SKM-1 (cell line): ENCODE data around the gene PDZD11.
"Not testable (repeated sequence)": the region's sequence is repeated elsewhere in the genome, so short reads cannot be mapped to it uniquely, and the experiment has no call there.

ENCODE experiments used
- DNase-seq: peaks from one replicate; lab custom pipeline; 2025; ENCODE audit not compliant: unreplicated experiment; lab: John Stamatoyannopoulos, UW

Gene PDZD11

DNA sequence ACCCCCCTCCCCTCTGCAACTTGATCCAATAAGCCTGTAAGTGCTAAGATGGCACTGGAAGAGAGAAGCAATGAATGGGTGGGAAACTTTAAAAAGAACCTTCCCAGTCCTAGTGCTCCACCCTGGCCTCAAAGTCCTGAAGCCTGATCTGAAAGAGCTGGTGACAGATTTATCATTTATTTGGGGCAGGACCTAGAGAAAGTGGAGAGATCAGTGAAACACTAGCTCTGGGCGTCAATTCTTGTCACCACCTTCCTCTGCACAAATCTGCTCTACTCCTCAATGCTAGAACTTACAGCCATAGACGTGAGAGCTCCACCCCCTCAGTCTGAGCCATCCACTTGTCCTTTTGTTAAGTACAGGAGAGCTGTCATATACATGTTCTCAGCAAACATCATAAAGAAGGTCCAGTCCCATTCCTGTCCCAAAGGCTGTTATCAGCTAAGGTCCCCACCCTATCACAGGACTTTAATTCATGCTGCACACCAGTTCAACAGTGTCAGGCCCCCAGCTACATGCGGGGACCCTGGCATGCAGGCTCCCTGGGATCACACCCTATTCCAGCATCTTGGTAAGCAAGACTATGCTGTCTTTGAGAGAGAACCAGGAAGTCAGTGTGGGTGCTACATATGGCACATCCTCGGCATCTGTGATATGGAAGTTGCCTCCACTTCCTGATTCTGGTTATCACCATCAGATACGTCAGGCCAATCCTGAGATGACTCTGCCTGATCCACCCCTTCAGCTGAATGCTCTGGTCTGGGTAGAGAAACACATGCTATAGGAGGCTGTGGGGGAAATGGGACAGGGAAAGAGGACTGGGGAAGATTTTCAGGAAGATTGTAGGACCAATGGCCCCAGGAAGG lies 32.1 kb downstream of the PDZD11 start:
- DNase-seq, result no peak

DNA sequence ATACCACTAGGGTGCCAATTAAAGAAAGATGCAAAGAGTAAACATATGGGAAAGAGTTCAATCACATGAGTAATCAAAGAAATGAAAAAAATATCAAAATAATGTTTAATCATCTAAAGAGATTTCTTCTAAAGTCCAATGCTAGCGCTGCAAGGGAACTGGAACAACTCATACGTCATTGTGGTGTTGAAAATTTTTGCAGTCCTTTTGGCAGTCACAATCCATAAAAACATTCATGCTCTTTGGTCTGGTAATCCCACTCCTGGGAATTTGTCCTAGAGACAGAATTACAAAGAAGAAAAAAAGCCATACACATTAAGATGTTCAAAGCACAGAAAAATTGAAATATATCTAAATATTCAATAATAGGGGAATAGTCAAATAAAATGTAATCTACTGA lies 34.3 kb downstream of the PDZD11 start:
- no peak for DNase-seq

DNA sequence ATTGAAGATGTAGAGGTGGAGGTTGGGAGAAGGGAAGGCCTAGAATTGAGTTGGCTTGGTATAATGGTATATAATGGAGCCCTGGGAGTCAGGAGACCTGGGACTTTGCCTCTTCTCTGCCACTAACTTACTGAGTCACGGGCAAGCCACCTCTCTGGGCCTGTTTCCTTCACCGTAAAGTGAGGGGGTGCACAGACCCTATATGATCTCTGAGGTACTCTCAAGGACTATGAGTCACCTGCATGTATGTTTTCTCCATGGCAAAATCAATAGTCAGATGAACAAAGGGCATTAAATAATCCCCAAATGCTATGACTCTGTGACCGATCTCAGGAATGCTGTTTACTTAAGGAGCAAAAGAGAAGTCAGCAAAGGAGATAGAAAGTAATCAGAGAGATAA lies 34.8 kb downstream of the PDZD11 start:
- DNase-seq, result no peak

DNA sequence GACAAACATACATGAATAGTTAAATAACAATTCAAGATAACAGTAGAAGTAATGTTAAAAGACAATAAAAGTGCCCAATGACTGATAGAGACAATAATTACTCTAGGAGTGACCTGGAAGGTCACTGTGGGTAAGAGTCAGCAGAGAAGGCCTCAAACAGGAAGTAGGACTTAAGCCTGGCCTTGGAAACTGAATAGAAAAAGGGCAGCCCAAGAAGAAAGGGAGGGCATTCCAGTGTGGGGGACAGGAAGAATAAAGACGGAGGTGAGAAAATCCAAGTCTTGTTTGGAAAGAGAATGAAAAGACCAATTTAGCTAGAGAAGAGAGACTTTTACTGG lies 35.7 kb downstream of the PDZD11 start:
- no peak for DNase-seq

DNA sequence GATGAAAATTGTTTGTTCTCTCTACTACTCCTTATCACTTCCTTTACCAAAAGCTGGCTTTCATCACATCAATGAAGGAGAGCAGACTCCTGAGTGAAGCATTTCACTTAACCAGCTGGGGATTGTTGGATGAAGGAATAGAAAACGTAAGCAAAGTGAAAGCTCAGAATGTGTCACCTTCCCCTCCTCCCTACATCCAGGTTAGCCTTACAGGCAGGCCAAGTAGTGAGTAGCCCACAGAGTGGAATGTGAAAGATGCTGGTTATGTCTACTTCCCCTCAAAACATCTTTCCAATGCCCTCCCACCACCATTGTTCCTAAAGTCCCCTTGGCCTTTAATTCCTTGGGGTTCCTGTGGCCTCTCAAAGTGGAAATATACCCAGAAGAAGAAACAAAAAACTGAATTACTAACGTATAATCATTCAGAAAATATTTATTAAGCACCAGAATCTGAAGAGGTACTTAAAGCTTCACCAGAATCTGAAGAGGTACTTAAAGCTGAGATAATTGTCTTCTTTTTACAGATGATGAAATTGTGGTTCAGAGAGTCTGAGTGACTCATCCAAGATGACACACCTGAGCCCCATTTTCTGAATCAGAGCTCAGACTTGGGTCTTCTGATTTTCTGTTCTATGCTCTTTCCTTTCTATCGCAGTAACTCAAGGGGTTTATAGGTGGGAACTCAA lies 36.2 kb downstream of the PDZD11 start:
- DNase-seq, result no peak

DNA sequence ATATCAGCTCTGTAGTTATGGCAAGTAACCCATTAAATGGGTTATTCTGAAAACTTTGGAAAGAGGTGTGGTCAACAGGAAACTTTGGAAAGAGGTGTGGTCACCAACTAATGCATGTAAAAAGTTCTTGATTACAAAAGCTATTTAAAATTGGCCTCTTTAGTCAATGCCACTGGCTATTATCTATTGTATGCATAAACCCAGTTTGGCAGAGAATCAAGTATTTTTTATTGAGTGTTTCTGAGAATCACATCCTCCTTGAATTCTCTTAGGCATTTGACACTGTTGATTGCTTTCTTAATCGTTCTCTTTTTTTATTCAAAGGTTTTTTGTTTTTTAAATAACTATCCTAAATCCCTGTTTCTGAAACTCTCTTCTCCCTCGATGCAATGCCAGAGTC lies 37.2 kb downstream of the PDZD11 start:
- DNase-seq, result no peak

DNA sequence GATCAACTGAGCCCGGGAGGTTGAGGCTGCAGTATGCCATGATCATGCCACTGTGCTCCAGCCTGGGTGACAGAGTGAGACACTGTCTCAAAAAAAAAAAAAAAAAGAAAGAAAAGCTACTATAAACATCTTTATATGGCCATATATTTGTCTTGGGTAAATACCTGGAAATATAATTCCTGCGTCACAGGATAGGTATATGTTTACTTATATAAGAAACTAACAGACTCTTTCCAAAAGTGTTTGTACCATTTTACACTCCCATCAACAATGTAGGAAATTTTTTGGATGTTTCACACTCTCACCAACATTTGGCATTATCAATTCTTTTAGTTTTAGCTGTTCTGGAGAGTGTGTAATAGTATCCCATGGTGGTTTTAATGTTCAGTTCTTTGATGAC lies 42.5 kb downstream of the PDZD11 start:
- no peak for DNase-seq

DNA sequence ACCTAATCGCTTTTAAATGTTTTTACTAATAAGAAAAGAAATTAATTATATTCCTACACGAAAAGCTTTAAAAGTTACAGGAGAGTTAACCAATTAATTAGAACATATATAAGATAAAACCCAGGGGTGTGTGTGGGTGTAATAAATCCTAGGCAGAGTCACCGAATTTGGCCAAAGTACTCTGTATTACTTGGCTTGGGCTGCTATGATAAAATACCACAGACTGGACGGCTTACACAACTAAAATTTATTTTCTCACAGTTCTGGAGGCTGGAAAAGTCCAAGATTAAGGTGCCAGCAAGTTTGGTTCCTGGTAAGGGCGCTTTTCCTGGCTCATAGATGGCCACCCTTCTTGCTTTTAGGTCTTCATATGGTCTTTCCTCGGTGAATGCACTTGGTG lies 44.8 kb downstream of the PDZD11 start:
- no peak for DNase-seq

DNA sequence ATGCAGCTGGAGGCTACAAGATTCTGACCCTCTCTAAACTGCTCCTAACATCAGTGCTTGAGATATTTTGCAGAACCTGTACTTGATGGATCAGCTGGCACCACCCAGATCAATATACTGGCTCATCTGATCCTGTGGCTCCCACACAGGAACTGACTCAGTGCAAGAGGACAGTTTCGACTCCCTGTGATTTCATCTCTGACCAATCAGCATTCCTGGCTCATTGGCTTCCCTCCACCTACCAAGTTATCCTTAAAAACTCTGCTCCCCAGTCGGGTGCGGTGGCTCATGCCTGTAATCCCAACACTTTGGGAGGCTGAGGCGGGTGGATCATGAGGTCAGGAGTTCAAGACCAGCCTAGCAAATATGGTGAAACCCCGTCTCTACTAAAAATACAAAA lies 46.1 kb downstream of the PDZD11 start:
- not testable (repeated sequence) for DNase-seq

DNA sequence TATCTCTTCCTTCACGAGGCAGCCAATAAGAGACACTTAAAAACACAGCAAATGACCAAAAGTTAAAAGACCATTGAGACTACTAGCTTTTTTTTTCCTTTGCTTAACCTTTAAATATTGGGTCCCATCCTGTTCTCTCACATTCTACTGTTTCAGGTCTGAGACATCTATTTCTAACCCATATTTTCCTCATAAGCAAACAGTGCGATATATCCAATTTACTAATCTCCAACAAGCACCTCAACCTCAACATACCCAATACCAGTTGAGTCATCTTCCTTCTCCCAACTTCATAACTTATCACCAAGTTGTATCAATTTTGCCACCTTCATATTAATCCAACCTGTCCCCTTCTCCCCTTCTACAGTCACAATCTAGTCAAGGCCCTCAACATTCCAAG lies 48.2 kb downstream of the PDZD11 start:
- no peak for DNase-seq

DNA sequence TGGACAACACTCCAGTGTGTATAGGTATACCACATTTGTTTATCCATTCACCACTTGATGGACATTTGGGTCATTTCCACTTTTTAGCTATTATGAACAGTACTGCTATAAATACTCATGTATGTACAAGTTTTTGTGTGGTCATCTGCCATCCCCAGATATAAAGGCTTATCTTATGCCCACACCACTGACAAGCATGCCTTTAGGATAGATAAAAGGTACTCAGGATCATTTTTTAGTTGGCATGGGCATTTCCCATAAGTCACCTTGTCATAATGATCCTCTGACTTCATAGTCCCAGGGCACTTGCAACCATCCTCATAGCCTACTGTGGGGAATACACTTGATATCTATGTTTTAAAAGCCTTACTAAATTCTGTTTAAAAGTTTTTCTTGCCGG lies 49.0 kb downstream of the PDZD11 start:
- DNase-seq, result no peak
